ENCODE results near the gene SYNJ2. TPM values are rescaled to one million over a fixed set of nuclear protein-coding genes. Genes with fewer than 3 reads are reported as not detected.

Gene SYNJ2
- total and polyA plus RNA-seq, 2 donors from 2014 or later, result 1.7 to 15.8 TPM

DNA sequence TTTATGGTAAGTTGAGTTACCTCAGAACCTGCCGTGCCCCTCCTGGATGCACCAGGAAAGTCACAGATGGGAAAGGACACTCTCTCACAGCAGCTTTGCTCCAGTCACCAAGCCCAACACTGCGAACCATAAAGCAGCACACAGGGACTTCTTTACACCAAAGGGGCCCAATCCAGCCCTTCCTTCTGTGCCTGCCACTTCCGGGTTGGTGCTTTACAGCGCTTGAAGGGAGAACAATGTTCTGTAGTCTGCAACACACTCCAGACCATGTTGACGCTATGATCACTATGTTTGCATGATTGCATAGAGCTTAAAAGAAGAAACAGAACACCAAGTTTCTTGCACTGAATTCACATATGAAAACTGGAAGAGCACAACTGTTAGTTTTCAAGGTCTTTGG lies 129.3 kb downstream of the SYNJ2 start:
- intact Hi-C loops (cut with DNase I), result no loop called here
- TF ChIP-seq, protein P1, sequence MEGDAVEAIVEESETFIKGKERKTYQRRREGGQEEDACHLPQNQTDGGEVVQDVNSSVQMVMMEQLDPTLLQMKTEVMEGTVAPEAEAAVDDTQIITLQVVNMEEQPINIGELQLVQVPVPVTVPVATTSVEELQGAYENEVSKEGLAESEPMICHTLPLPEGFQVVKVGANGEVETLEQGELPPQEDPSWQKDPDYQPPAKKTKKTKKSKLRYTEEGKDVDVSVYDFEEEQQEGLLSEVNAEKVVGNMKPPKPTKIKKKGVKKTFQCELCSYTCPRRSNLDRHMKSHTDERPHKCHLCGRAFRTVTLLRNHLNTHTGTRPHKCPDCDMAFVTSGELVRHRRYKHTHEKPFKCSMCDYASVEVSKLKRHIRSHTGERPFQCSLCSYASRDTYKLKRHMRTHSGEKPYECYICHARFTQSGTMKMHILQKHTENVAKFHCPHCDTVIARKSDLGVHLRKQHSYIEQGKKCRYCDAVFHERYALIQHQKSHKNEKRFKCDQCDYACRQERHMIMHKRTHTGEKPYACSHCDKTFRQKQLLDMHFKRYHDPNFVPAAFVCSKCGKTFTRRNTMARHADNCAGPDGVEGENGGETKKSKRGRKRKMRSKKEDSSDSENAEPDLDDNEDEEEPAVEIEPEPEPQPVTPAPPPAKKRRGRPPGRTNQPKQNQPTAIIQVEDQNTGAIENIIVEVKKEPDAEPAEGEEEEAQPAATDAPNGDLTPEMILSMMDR (IDR thresholded peaks at IDR 0.05; ENCODE audit: borderline replicate concordance, extremely low read depth, insufficient read depth), result no peak
- no peak for DNase-seq
- H3K27me3 ChIP-seq (ENCODE audit: control insufficient read depth, insufficient read depth, low read length), result no peaks in the 10 kb centered on the region
- H3K36me3 ChIP-seq (ENCODE audit: control insufficient read depth in 2 of 3, insufficient read depth in 3 of 3, low read length in 3 of 3), result peaks cover 0 to 6% (median 5%) of the 10 kb centered on the region in 3 donors
- H3K4me1 ChIP-seq (ENCODE audit: control insufficient read depth in 2 of 3, insufficient read depth in 2 of 3, low read depth in 1 of 3, low read length in 3 of 3), result no peaks in the 10 kb centered on the region
- FAIRE-seq, result no peak
- no peaks in the 10 kb centered on the region for H3K9me3 ChIP-seq (ENCODE audit: control insufficient read depth in 2 of 3, insufficient read depth in 1 of 3, low read length in 3 of 3)
- H3K27ac ChIP-seq (ENCODE audit: low read depth in 2 of 2, low read length in 2 of 2), result no peak overlapping the region
- no peak overlapping the region for H3K4me3 ChIP-seq (ENCODE audit: low read length in 3 of 3)
- no peak overlapping the region for H3K9ac ChIP-seq (ENCODE audit: low read length in 3 of 3)

DNA sequence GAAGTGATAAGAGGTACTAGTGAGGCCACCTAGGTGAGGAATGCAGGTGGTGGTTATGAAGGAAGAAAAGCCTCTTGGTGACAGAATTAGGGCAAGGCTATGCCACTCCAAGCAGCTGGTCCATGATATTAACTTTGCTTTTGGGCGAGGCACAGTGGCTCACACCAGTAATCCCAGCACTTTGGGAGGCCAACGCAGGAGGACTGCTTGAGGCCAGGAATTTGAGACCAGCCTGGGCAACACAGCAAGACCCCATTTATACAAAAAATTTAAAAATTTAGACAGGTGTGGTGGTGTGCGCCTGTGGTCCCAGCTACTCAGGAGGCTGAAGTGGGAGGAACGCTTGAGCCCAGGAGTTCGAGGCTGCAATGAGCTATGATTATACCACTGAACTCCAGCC lies 130.3 kb downstream of the SYNJ2 start:
- Histone ChIP-seq H3K9ac (ENCODE audit: low read length in 3 of 3) (no peak overlapping the region), H3K4me3 (ENCODE audit: low read length in 3 of 3) (no peak overlapping the region), H3K27ac (ENCODE audit: low read depth in 2 of 2, low read length in 2 of 2) (no peak overlapping the region), H3K9me3 (ENCODE audit: control insufficient read depth in 2 of 3, insufficient read depth in 1 of 3, low read length in 3 of 3) (no peaks in the 10 kb centered on the region), H3K4me1 (ENCODE audit: control insufficient read depth in 2 of 3, insufficient read depth in 2 of 3, low read depth in 1 of 3, low read length in 3 of 3) (no peaks in the 10 kb centered on the region), H3K27me3 (ENCODE audit: control insufficient read depth, insufficient read depth, low read length) (no peaks in the 10 kb centered on the region), H3K36me3 (ENCODE audit: control insufficient read depth in 2 of 3, insufficient read depth in 3 of 3, low read length in 3 of 3) (peaks cover 0 to 6% (median 5%) of the 10 kb centered on the region in 3 donors)
- TF ChIP-seq, protein P1 (IDR thresholded peaks at IDR 0.05; ENCODE audit: borderline replicate concordance, extremely low read depth, insufficient read depth), result no peak
- intact Hi-C loops (cut with DNase I), result no loop called here
- no peak for FAIRE-seq
- no peak for DNase-seq

DNA sequence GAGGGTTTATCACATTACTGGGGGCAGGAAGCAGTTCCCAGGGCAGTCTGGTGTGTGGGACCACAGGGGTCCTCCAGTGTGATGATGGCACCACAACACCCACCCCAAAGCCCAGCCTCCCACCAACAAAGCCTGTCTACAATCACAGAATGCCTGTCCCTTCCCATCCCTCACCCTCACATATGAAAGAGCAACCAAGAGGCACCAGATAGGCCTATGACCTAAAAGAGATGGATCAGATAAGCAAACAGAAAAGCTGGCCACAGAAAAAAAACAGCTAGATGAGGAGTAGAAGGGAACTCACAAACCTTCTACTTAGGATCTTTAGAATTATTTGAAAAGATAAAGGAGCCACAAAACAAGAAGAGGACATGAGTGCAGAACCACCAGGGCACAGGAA lies 132.1 kb downstream of the SYNJ2 start:
- Histone ChIP-seq H3K9me3 (ENCODE audit: control insufficient read depth in 2 of 3, insufficient read depth in 1 of 3, low read length in 3 of 3) (no peaks in the 10 kb centered on the region), H3K36me3 (ENCODE audit: control insufficient read depth in 2 of 3, insufficient read depth in 3 of 3, low read length in 3 of 3) (peaks cover 0 to 10% (median 7%) of the 10 kb centered on the region in 3 donors), H3K27me3 (ENCODE audit: control insufficient read depth, insufficient read depth, low read length) (no peaks in the 10 kb centered on the region), H3K4me1 (ENCODE audit: control insufficient read depth in 2 of 3, insufficient read depth in 2 of 3, low read depth in 1 of 3, low read length in 3 of 3) (no peaks in the 10 kb centered on the region), H3K4me3 (ENCODE audit: low read length in 3 of 3) (no peak overlapping the region), H3K27ac (ENCODE audit: low read depth in 2 of 2, low read length in 2 of 2) (no peak overlapping the region), H3K9ac (ENCODE audit: low read length in 3 of 3) (no peak overlapping the region)
- FAIRE-seq (no peak), DNase-seq (no peak)
- intact Hi-C loops (cut with DNase I), result no loop called here
- TF ChIP-seq, protein P1 (IDR thresholded peaks at IDR 0.05; ENCODE audit: borderline replicate concordance, extremely low read depth, insufficient read depth), result no peak

DNA sequence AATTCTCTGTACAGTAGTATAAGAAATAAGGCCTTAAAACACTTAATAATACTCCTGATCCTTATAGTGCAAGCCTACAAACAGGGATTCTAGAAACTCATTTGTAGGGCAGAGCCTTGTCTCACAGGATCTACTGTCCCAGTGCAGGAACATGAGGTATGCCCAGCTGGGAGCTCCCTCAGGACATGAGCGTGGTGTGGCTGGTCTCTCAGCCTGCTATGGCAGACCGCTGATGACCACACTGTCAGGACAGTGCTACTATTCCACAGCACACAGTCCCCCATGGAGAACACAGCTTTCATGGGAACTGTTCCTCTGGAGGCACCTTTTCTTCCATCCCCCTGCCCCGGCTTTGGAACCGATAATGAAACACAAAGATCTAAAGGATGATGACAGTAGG lies 133.4 kb downstream of the SYNJ2 start:
- Histone ChIP-seq H3K4me1 (ENCODE audit: control insufficient read depth in 2 of 3, insufficient read depth in 2 of 3, low read depth in 1 of 3, low read length in 3 of 3) (no peaks in the 10 kb centered on the region), H3K27ac (ENCODE audit: low read depth in 2 of 2, low read length in 2 of 2) (no peak overlapping the region), H3K9me3 (ENCODE audit: control insufficient read depth in 2 of 3, insufficient read depth in 1 of 3, low read length in 3 of 3) (no peaks in the 10 kb centered on the region), H3K27me3 (ENCODE audit: control insufficient read depth, insufficient read depth, low read length) (no peaks in the 10 kb centered on the region), H3K36me3 (ENCODE audit: control insufficient read depth in 2 of 3, insufficient read depth in 3 of 3, low read length in 3 of 3) (peaks cover 0 to 7% (median 3%) of the 10 kb centered on the region in 3 donors), H3K9ac (ENCODE audit: low read length in 3 of 3) (no peak overlapping the region), H3K4me3 (ENCODE audit: low read length in 3 of 3) (no peak overlapping the region)
- DNase-seq (no peak), FAIRE-seq (no peak)
- intact Hi-C loops (cut with DNase I), result no loop called here
- TF ChIP-seq, protein P1 (IDR thresholded peaks at IDR 0.05; ENCODE audit: borderline replicate concordance, extremely low read depth, insufficient read depth), result no peak

Measured in kidney (tissue), 14 donors.